IPS-15b (cell line): ENCODE measurements around the gene LMTK2.

Experiments
- H3K27me3 ChIP-seq: one replicate; pipeline ENCODE4 v1.6.1; 2013; ENCODE audit warnings: low read length; ENCODE audit not compliant: control insufficient read depth, insufficient read depth
- H3K36me3 ChIP-seq: one replicate; pipeline ENCODE4 v1.6.1; 2013; ENCODE audit warnings: low read length; ENCODE audit not compliant: control insufficient read depth, insufficient read depth
- H3K4me1 ChIP-seq: one replicate; pipeline ENCODE4 v1.6.1; 2013; ENCODE audit warnings: mild to moderate bottlenecking, low read length; ENCODE audit not compliant: control insufficient read depth, insufficient read depth
- H3K4me3 ChIP-seq: one replicate; pipeline ENCODE4 v1.5.1; 2013; ENCODE audit warnings: low read depth, low read length
- H3K9ac ChIP-seq: one replicate; pipeline ENCODE4 v1.6.1; 2013; ENCODE audit warnings: low read depth, mild to moderate bottlenecking, low read length
- H3K9me3 ChIP-seq: one replicate; pipeline ENCODE4 v1.6.1; 2013; ENCODE audit warnings: mild to moderate bottlenecking, low read length; ENCODE audit not compliant: control insufficient read depth, insufficient read depth

Gene LMTK2

DNA sequence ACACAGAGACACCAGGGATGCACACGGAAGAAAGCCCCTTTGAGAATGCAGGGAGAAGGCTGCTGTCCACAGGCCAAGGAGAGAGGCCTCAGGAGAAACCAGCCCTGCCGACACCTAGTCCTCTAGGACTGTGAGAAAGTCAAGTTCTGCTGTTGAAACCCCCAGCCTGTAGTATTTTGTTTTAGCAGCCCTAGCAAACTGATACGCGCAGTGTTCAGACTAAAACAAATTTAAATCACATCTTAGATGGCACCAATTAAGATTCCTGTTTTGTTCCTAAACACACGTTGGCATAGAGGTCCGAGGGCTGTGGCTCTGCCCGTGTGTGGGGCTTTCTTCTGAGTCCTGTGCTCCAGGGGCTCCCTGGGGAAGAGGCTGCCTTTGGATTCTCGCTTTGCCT lies 21.7 kb downstream of the LMTK2 start:
- Histone ChIP-seq H3K9me3 (no peaks in the 10 kb centered on the region), H3K4me1 (peaks cover 10% of the 10 kb centered on the region), H3K36me3 (no peaks in the 10 kb centered on the region), H3K27me3 (no peaks in the 10 kb centered on the region), H3K4me3 (no peak overlapping the region), H3K9ac (no peak overlapping the region)

DNA sequence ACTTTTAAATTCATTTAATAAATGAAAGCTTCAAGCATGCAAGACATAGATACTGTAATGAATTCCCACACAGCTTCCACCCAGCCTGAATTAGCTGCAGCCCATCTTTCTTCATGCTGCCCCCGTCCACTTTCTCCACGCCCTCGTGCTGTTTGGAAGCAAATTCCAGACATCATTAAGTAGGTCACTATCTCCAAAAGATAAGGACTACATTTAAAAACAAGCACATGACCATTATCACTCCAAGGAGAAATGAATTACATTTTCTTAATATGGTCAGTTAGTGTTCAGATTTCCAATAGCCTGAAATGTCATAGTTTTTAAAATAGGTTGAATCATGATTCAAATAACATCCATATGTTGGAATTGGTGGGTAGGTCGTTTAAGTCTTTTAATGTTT lies 24.3 kb downstream of the LMTK2 start:
- Histone ChIP-seq H3K9me3 (no peaks in the 10 kb centered on the region), H3K4me3 (no peak overlapping the region), H3K27me3 (no peaks in the 10 kb centered on the region), H3K4me1 (peaks cover 13% of the 10 kb centered on the region), H3K36me3 (no peaks in the 10 kb centered on the region), H3K9ac (no peak overlapping the region)

DNA sequence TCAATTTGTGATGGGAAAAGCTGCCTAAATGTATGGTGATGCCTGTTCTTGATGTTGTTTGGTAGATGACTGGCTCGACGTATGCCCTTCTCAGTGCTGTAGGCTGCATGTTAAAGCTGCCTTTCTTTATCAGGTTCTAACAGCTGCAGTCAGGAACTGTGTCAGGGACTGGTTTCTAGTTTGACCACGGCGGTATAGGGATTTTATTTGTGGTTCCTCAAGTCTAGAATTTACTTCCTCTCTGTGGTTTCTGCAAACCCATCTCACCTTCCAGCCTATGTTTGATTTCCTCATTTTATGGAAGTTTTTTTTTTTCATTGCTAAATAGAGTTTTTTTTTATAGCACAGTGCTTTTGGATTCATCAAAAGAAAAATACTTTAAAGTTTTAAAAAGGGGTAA lies 26.5 kb downstream of the LMTK2 start:
- Histone ChIP-seq H3K4me3 (no peak overlapping the region), H3K4me1 (peaks cover 17% of the 10 kb centered on the region), H3K9me3 (no peaks in the 10 kb centered on the region), H3K27me3 (no peaks in the 10 kb centered on the region), H3K9ac (no peak overlapping the region), H3K36me3 (peaks cover 1% of the 10 kb centered on the region)

DNA sequence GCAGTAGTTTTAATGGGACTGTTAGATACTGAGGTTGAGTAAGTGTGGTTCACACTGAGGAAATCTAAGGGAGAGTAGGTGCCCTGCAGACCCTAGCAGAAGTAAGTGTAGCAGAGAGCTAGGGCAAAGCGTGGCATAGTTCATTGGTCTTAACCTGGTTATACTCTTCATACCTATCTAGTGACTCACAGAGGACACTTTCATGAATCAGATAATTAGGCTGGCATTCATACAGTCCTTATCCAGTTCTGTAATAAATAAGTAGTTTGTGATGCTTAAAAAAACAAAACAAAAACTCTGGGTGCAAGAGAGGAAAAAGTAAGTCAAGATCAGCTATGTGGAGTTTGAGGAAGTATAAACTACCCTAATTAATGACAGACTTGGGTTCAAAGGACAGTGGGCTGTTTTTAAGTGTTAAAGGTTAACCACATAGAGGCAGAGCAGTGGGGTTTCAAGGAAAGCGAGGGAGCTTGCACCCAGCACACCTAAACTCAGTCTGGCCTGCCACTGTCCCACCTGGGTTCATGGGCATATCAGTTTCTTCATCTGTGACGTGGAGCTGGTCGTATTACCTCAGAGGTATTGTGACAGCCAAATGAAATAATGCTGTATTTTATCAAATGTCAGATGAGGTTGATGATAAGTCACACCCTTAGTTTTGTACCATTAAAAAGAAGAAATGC lies 27.1 kb downstream of the LMTK2 start:
- Histone ChIP-seq H3K9ac (no peak overlapping the region), H3K4me1 (peaks cover 17% of the 10 kb centered on the region), H3K4me3 (no peak overlapping the region), H3K27me3 (no peaks in the 10 kb centered on the region), H3K36me3 (peaks cover 7% of the 10 kb centered on the region), H3K9me3 (no peaks in the 10 kb centered on the region)

DNA sequence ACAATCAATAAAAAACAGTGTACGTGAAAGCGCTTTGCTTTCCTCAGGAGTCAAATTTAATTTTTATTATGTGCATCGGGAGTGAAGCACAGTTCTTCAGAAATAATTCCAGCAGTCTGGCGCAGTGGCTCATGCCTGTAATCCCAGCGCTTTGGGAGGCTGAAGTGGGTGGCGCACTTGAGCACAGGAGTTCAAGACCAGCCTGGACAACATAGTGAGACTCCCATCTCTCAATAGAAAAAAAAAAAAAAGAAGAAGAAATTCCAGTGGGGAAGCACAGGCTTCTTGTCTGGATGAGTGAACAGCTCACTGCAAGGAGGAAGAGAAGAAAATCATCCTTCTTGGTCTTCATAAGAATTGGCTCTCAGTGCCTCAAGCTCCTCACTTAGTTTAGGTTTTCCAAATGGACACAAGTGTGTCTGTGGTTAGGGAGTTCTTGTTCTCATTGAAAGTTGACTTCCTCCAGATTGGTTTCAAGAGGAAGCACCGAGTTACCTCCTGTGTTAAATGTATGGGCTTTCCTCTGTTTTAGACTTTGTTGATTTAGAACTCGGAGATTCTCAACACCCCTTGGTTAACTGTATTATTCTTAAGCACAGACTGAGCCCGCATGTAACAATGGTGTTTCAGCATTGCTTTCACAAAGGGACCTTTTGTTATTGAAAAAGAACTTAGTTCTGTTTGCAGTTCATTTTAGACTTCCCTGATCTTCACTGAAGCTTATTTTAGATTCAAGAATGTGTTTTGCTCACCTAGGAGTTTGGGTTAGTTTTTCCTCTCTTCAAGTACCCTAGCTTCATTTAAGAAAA lies 28.0 kb downstream of the LMTK2 start:
- Histone ChIP-seq H3K4me1 (peaks cover 17% of the 10 kb centered on the region), H3K4me3 (no peak overlapping the region), H3K9me3 (no peaks in the 10 kb centered on the region)

DNA sequence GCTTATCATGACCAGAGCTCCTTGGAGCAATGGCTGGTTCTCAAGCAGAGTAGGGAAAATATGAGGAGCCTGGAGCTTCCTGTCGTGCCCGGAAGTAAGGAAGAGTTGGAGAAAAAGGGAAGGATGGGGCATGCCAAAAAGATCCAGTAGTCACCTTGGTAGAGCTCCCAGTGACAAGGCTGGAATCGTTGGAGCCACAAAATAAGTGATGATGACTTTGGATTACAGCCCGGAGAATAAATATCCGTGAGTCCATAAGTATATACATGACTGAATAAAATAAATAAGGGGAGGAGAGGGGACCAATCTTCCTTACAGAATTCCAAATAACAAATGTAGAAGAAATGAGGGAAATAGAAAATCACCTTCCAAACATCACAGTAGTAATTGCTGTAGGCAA lies 29.3 kb downstream of the LMTK2 start:
- peaks cover 7% of the 10 kb centered on the region for H3K36me3 ChIP-seq
- H3K9me3 ChIP-seq = no peaks in the 10 kb centered on the region
- peaks cover 17% of the 10 kb centered on the region for H3K4me1 ChIP-seq
- H3K4me3 ChIP-seq = no peak overlapping the region
- H3K27me3 ChIP-seq = no peaks in the 10 kb centered on the region
- H3K9ac ChIP-seq = no peak overlapping the region

More for the DNA sequence above, 28.0 kb downstream of the LMTK2 start:
- Histone ChIP-seq H3K27me3 (no peaks in the 10 kb centered on the region), H3K36me3 (peaks cover 7% of the 10 kb centered on the region), H3K9ac (no peak overlapping the region)

DNA sequence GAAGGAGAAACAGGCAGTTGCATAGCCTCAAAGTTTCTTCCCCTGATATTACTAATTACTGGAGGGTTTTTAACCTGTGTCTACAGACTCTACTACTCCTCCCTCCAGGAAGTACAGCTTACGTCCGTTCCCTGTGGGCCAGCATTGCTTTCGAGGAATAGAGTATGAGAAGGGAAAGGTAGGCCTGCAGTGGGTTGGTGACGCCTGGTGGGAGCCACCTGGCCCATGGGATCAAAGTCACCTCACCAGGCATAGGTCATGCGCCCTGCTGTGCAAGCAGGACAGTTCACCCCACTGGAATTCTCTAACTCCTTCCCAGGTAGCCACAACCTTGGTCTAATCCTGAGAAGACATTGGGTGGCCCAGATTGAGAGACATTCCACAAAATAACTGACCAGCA lies 29.8 kb downstream of the LMTK2 start:
- Histone ChIP-seq H3K9ac (no peak overlapping the region), H3K27me3 (no peaks in the 10 kb centered on the region), H3K9me3 (no peaks in the 10 kb centered on the region), H3K4me3 (no peak overlapping the region), H3K4me1 (peaks cover 17% of the 10 kb centered on the region), H3K36me3 (peaks cover 7% of the 10 kb centered on the region)

DNA sequence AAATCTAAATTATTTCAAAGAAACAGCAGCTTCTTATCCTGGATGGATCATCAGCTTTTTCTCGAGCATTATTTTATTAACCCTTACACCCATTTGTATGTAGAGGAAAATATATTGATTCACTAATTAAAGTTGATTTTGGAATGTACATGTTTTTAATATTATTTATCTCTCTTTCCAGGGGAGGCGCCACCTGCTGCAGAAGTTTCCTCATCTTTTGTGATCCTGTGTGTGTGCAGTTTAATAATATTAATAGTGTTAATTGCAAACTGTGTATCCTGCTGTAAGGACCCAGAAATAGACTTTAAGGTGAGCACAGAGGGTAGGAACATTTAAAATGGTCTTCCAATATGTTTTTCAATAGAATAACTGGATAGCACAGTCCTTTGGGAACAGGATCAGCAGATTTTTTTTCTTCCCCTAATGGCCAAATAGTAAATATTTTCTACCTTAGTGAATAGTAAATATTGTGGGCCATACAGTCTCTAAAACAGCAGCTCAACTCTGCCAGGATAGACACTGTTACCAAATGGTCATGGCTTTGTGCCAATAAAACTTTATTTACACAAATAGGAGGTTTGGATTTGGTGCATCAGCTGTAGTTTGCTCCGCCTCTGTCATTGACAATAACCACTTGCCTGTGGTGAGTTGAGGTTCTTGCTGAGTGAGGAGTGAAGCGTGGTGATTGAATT lies 30.6 kb downstream of the LMTK2 start:
- H3K27me3 ChIP-seq = no peaks in the 10 kb centered on the region
- H3K4me1 ChIP-seq = peaks cover 14% of the 10 kb centered on the region
- H3K9me3 ChIP-seq = no peaks in the 10 kb centered on the region
- H3K36me3 ChIP-seq = peaks cover 7% of the 10 kb centered on the region
- H3K9ac ChIP-seq = no peak overlapping the region
- H3K4me3 ChIP-seq = no peak overlapping the region

DNA sequence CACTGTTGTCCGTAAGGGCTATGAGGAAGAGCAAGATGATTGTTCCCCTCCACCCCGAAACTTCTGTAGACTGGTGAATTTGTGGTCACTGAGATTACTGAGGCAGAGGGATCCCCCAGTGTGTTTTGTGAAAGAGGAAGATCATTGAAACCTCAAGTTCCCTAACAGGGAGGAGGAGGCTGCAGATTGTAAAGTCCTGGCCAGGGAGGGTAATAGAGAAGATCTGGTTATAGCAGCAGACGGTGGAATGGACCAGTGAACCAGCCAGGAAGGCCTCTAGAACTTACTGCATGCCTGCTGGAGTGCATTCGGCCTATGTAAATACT lies 31.1 kb downstream of the LMTK2 start:
- Histone ChIP-seq H3K27me3 (no peaks in the 10 kb centered on the region), H3K4me1 (peaks cover 11% of the 10 kb centered on the region), H3K9me3 (no peaks in the 10 kb centered on the region), H3K4me3 (no peak overlapping the region), H3K9ac (no peak overlapping the region), H3K36me3 (peaks cover 7% of the 10 kb centered on the region)

DNA sequence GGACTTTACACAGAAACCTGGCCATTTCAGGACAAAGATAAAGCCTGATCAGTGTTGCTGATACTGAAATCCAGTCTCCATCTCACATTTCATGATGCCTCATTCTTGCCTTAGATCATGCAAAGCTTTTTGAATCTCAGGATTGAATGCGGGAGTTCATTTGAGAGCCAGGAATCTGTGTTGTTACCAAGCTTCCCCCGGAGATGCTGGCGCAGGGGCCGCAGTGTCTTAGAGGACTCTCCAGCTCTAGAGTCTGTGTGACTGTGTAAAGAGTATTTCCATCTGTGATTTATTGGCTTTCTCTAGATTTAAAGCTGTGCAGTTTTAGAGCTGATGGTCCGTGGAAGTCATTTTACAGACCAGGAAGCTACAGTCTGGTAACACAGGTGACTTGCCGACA lies 32.0 kb downstream of the LMTK2 start:
- Histone ChIP-seq H3K9ac (no peak overlapping the region), H3K9me3 (no peaks in the 10 kb centered on the region), H3K4me3 (no peak overlapping the region), H3K27me3 (no peaks in the 10 kb centered on the region), H3K4me1 (peaks cover 6% of the 10 kb centered on the region), H3K36me3 (peaks cover 7% of the 10 kb centered on the region)

DNA sequence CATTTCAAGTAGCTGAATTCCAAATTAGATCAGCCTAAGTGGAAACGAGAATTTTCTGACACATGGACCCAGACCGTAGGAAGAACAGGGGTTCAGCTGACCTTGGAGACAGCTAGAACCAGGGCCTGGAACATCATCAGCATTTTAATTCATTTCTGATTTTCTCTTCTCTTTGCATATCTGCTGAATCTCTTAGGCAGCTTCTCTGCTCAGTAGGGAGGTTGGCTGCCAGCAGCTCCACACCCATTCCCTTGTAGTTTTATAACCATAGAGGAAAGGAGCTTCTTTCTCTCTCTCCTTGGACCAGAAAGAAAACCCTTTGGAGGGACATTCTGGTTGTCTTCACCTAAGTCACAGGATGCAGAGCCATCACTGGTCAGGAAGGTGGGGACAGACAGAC lies 36.0 kb downstream of the LMTK2 start:
- H3K9me3 ChIP-seq = no peaks in the 10 kb centered on the region
- H3K36me3 ChIP-seq = peaks cover 7% of the 10 kb centered on the region
- H3K4me1 ChIP-seq = no peaks in the 10 kb centered on the region
- no peak overlapping the region for H3K4me3 ChIP-seq
- no peaks in the 10 kb centered on the region for H3K27me3 ChIP-seq
- H3K9ac ChIP-seq = no peak overlapping the region

DNA sequence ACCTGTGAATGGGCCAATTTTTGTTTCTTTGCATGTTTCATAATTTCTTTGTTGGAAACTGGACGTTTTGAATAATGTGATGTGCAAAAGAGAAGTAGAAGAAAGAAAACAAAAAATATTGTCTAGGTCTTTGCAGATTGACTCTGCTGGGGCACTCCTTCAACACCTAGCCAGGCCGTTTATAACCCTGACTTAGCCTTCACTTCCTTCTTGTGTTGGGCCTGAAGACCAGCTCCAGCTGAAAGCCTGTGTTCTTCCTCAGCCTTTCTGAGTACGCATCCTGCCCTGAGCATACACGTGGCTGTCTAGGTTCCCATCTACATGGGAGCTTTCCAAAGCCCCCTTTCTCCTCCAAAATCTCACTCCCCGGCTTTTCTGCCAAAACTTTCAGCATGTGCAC lies 41.9 kb downstream of the LMTK2 start:
- H3K4me3 ChIP-seq = no peak overlapping the region
- no peaks in the 10 kb centered on the region for H3K27me3 ChIP-seq
- H3K4me1 ChIP-seq = no peaks in the 10 kb centered on the region
- H3K9ac ChIP-seq = no peak overlapping the region
- H3K36me3 ChIP-seq = no peaks in the 10 kb centered on the region
- no peaks in the 10 kb centered on the region for H3K9me3 ChIP-seq
